Measurements from ENCODE around the gene INS.

The INS gene

DNA sequence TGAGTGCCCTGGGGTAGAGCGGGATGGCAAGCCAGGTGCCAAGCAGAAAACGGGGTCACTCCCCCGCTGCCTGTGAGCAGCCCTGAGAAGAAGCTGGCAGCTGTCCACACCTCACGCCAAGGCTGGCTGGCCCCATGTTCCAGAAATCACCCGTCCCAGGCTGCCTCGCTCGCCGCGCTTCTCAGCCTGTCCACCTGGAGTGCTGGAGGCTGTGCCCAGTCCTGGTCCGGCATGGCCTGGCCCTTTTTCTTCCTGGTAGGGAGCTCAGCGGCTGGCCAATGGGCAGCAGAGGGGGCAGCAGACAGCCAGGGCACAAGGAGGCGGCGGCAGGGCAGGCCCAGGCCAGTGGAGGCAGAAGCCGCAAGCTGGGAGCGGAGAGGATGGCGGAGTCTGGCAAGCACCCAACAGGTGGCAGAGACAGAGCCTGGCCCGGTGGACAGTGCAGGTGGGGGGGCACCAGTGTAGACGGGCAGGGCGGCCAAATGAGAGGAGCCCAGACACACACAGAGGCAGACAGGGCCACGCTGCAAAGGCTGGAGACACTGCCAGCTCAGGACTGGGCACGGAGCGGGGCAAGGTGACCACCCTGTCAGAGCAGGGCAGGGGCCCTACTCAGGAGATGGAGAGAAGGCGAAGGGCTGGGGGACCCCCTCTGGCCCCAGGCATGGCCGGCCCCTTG is 47.8 kb upstream of the INS start:
- H4K91ac ChIP-seq (ENCODE audit: low read depth, low read length, poor library complexity): peak overlapping the region; percentile 97
- H2AK5ac ChIP-seq (ENCODE audit: low read depth, low read length): peak overlapping the region; percentile 100
- H3K27ac ChIP-seq (replicated peaks; ENCODE audit: low read length): no peak overlapping the region
- peak overlapping the region; percentile 84 for H3K4ac ChIP-seq (ENCODE audit: low read length)
- peak overlapping the region; percentile 100 for H2BK15ac ChIP-seq (ENCODE audit: low read length)
- H2BK5ac ChIP-seq (ENCODE audit: low read length): peak overlapping the region; percentile 99
- H2AFZ ChIP-seq (ENCODE audit: low read length): no peak overlapping the region
- peak overlapping the region; percentile 100 for H2BK120ac ChIP-seq (ENCODE audit: low read depth, low read length)
- no peaks in the 10 kb centered on the region for H3K9me3 ChIP-seq (replicated peaks in 1 of 2; ENCODE audit: control insufficient read depth in 2 of 2, insufficient read depth in 1 of 2, low read depth in 1 of 2, low read length in 2 of 2)
- peak overlapping the region; percentile 75 for H3K14ac ChIP-seq (ENCODE audit: low read length)
- H2BK12ac ChIP-seq (ENCODE audit: low read length): peak overlapping the region; percentile 96
- no peak overlapping the region for H3K9ac ChIP-seq (ENCODE audit: low read depth, low read length, poor library complexity)
- peak overlapping the region; percentile 93 for H3K23ac ChIP-seq (ENCODE audit: low read depth, low read length, poor library complexity)
- H3K4me3 ChIP-seq (ENCODE audit: low read length in 2 of 2): no peak overlapping the region
- no CpG with 5 or more reads among the region's 24 CpGs for WGBS, 2 donors (ENCODE audit: extremely low coverage in 2 of 2, insufficient read length in 2 of 2, insufficient replicate concordance in 1 of 2)
- peaks cover 12 to 29% of the 10 kb centered on the region in 2 donors for H3K4me1 ChIP-seq (ENCODE audit: control insufficient read depth in 2 of 2, insufficient read depth in 1 of 2, low read depth in 1 of 2, low read length in 2 of 2)
- H3K27me3 ChIP-seq (ENCODE audit: control insufficient read depth in 3 of 3, insufficient read depth in 3 of 3, low read depth in 1 of 3, low read length in 3 of 3): no peaks in the 10 kb centered on the region
- no peak overlapping the region for H3K4me2 ChIP-seq (ENCODE audit: insufficient read depth, low read length, poor library complexity, severe bottlenecking)
- peak overlapping the region; percentile 99 for H3K18ac ChIP-seq (ENCODE audit: low read length)
- no peaks in the 10 kb centered on the region for H3K79me1 ChIP-seq (ENCODE audit: low read depth, low read length)
- no peaks in the 10 kb centered on the region for H3K36me3 ChIP-seq (replicated peaks in 1 of 2; ENCODE audit: control insufficient read depth in 2 of 2, insufficient read depth in 2 of 2, low read length in 2 of 2)
- H4K8ac ChIP-seq (ENCODE audit: low read depth, low read length): peak overlapping the region; percentile 17
- DNase-seq (ENCODE audit: low spot score): no peak

- no peak for DNase-seq (ENCODE audit: low spot score)
- H2BK120ac ChIP-seq (ENCODE audit: low read depth, low read length): peak overlapping the region; percentile 72
- no peak overlapping the region for H3K4me3 ChIP-seq (ENCODE audit: low read length in 2 of 2)
- H3K27me3 ChIP-seq (ENCODE audit: control insufficient read depth in 3 of 3, insufficient read depth in 3 of 3, low read depth in 1 of 3, low read length in 3 of 3): no peaks in the 10 kb centered on the region
- no peaks in the 10 kb centered on the region for H3K9me3 ChIP-seq (replicated peaks in 1 of 2; ENCODE audit: control insufficient read depth in 2 of 2, insufficient read depth in 1 of 2, low read depth in 1 of 2, low read length in 2 of 2)
- WGBS, 2 donors (ENCODE audit: extremely low coverage in 2 of 2, insufficient read length in 2 of 2, insufficient replicate concordance in 1 of 2): no CpG with 5 or more reads among the region's 24 CpGs
- peak overlapping the region; percentile 100 for H2AK5ac ChIP-seq (ENCODE audit: low read depth, low read length)
- no peaks in the 10 kb centered on the region for H3K79me1 ChIP-seq (ENCODE audit: low read depth, low read length)
- H3K14ac ChIP-seq (ENCODE audit: low read length): peak overlapping the region; percentile 10
- H2BK5ac ChIP-seq (ENCODE audit: low read length): peak overlapping the region; percentile 90
- H3K4me2 ChIP-seq (ENCODE audit: insufficient read depth, low read length, poor library complexity, severe bottlenecking): no peak overlapping the region
- H3K4me1 ChIP-seq (ENCODE audit: control insufficient read depth in 2 of 2, insufficient read depth in 1 of 2, low read depth in 1 of 2, low read length in 2 of 2): peaks cover 4 to 24% of the 10 kb centered on the region in 2 donors
- peak overlapping the region; percentile 96 for H2BK12ac ChIP-seq (ENCODE audit: low read length)
- H4K91ac ChIP-seq (ENCODE audit: low read depth, low read length, poor library complexity): no peak overlapping the region
- H2AFZ ChIP-seq (ENCODE audit: low read length): no peak overlapping the region
- H3K4ac ChIP-seq (ENCODE audit: low read length): peak overlapping the region; percentile 53
- peak overlapping the region; percentile 100 for H2BK15ac ChIP-seq (ENCODE audit: low read length)
- peak overlapping the region; percentile 99 for H3K18ac ChIP-seq (ENCODE audit: low read length)
- H3K36me3 ChIP-seq (replicated peaks in 1 of 2; ENCODE audit: control insufficient read depth in 2 of 2, insufficient read depth in 2 of 2, low read length in 2 of 2): no peaks in the 10 kb centered on the region
- H4K8ac ChIP-seq (ENCODE audit: low read depth, low read length): no peak overlapping the region
- H3K27ac ChIP-seq (replicated peaks; ENCODE audit: low read length): no peak overlapping the region
- H3K9ac ChIP-seq (ENCODE audit: low read depth, low read length, poor library complexity): peak overlapping the region; percentile 50
- H3K23ac ChIP-seq (ENCODE audit: low read depth, low read length, poor library complexity): peak overlapping the region; percentile 65
These were observed 47.0 kb upstream of the INS start for GRCh38 chr11:2207773-2208621.

GRCh38 chr11:2207212-2207611 is 46.2 kb upstream of the INS start:
- Histone ChIP-seq H3K4ac (ENCODE audit: low read length) (no peak overlapping the region), H3K4me3 (ENCODE audit: low read length in 2 of 2) (no peak overlapping the region), H3K4me1 (ENCODE audit: control insufficient read depth in 2 of 2, insufficient read depth in 1 of 2, low read depth in 1 of 2, low read length in 2 of 2) (peaks cover 0 to 20% of the 10 kb centered on the region in 2 donors), H2BK5ac (ENCODE audit: low read length) (no peak overlapping the region), H2BK120ac (ENCODE audit: low read depth, low read length) (no peak overlapping the region), H4K8ac (ENCODE audit: low read depth, low read length) (no peak overlapping the region), H2BK12ac (ENCODE audit: low read length) (peak overlapping the region; percentile 82), H4K91ac (ENCODE audit: low read depth, low read length, poor library complexity) (no peak overlapping the region), H3K18ac (ENCODE audit: low read length) (peak overlapping the region; percentile 3), H3K9me3 (replicated peaks in 1 of 2; ENCODE audit: control insufficient read depth in 2 of 2, insufficient read depth in 1 of 2, low read depth in 1 of 2, low read length in 2 of 2) (no peaks in the 10 kb centered on the region), H3K36me3 (replicated peaks in 1 of 2; ENCODE audit: control insufficient read depth in 2 of 2, insufficient read depth in 2 of 2, low read length in 2 of 2) (no peaks in the 10 kb centered on the region), H3K23ac (ENCODE audit: low read depth, low read length, poor library complexity) (peak overlapping the region; percentile 4), H3K4me2 (ENCODE audit: insufficient read depth, low read length, poor library complexity, severe bottlenecking) (no peak overlapping the region), H3K27me3 (ENCODE audit: control insufficient read depth in 3 of 3, insufficient read depth in 3 of 3, low read depth in 1 of 3, low read length in 3 of 3) (no peaks in the 10 kb centered on the region), H2BK15ac (ENCODE audit: low read length) (peak overlapping the region; percentile 100), H3K14ac (ENCODE audit: low read length) (peak overlapping the region; percentile 10), H3K27ac (replicated peaks; ENCODE audit: low read length) (no peak overlapping the region), H3K79me1 (ENCODE audit: low read depth, low read length) (no peaks in the 10 kb centered on the region), H3K9ac (ENCODE audit: low read depth, low read length, poor library complexity) (no peak overlapping the region), H2AFZ (ENCODE audit: low read length) (no peak overlapping the region), H2AK5ac (ENCODE audit: low read depth, low read length) (peak overlapping the region; percentile 100)
- WGBS, 2 donors (ENCODE audit: extremely low coverage in 2 of 2, insufficient read length in 2 of 2, insufficient replicate concordance in 1 of 2): no CpG with 5 or more reads among the region's 11 CpGs
- DNase-seq (ENCODE audit: low spot score): no peak
